Kidney tubule cell (primary cell): ENCODE results near the gene TRHDE.

ENCODE experiments used
- DNase-seq: peaks from one replicate; pipeline ENCODE4 v3.0.0-alpha.2; 2018; ENCODE audit warnings: low spot score

Gene TRHDE

GRCh38 chr12:72323881-72324280 is 51.7 kb downstream of the TRHDE start:
- DNase-seq: peak; percentile 13

- DNase-seq: peak; percentile 64
These were observed 58.1 kb downstream of the TRHDE start for GRCh38 chr12:72330301-72330700.

- DNase-seq: no peak
These were observed 58.6 kb downstream of the TRHDE start for GRCh38 chr12:72330784-72331183.

GRCh38 chr12:72337382-72337781 is 65.2 kb downstream of the TRHDE start:
- no peak for DNase-seq

- DNase-seq: no peak
These were observed 65.8 kb downstream of the TRHDE start for GRCh38 chr12:72337946-72338345.

GRCh38 chr12:72338437-72338836 is 66.3 kb downstream of the TRHDE start:
- DNase-seq: no peak

- DNase-seq: peak; percentile 77
These were observed 74.3 kb downstream of the TRHDE start for GRCh38 chr12:72346363-72346944.

GRCh38 chr12:72349491-72349890 is 77.3 kb downstream of the TRHDE start:
- DNase-seq: no peak

- no peak for DNase-seq
These were observed 87.2 kb downstream of the TRHDE start for GRCh38 chr12:72359416-72359815.

GRCh38 chr12:72365151-72365550 is 93.0 kb downstream of the TRHDE start:
- peak; percentile 42 for DNase-seq

- DNase-seq: no peak
These were observed 94.1 kb downstream of the TRHDE start for GRCh38 chr12:72366255-72366654.

GRCh38 chr12:72368298-72368697 is 96.1 kb downstream of the TRHDE start:
- no peak for DNase-seq

- DNase-seq: peak; percentile 54
These were observed 96.7 kb downstream of the TRHDE start for GRCh38 chr12:72368719-72369422.

GRCh38 chr12:72369423-72369959 is 97.3 kb downstream of the TRHDE start:
- no peak for DNase-seq

GRCh38 chr12:72380441-72380840 is 108.3 kb downstream of the TRHDE start:
- DNase-seq: no peak

- DNase-seq: peak; percentile 44
These were observed 116.2 kb downstream of the TRHDE start for GRCh38 chr12:72388322-72388721.

GRCh38 chr12:72390146-72390545 is 118.0 kb downstream of the TRHDE start:
- no peak for DNase-seq

- no peak for DNase-seq
These were observed 133.9 kb downstream of the TRHDE start for GRCh38 chr12:72406111-72406510.

GRCh38 chr12:72432037-72432604 is 160.0 kb downstream of the TRHDE start:
- no peak for DNase-seq

- no peak for DNase-seq
These were observed 161.1 kb downstream of the TRHDE start for GRCh38 chr12:72433298-72433697.

GRCh38 chr12:72434999-72435398 is 162.8 kb downstream of the TRHDE start:
- no peak for DNase-seq

GRCh38 chr12:72442217-72442616 is 170.0 kb downstream of the TRHDE start:
- no peak for DNase-seq

GRCh38 chr12:72444125-72444524 is 172.0 kb downstream of the TRHDE start:
- no peak for DNase-seq
